Measurements from ENCODE around the gene FRA10AC1. TPM values are rescaled to one million over a fixed set of nuclear protein-coding genes. Genes with fewer than 3 reads are reported as not detected.

FRA10AC1 gene
- total RNA-seq, result 30.9 TPM

DNA sequence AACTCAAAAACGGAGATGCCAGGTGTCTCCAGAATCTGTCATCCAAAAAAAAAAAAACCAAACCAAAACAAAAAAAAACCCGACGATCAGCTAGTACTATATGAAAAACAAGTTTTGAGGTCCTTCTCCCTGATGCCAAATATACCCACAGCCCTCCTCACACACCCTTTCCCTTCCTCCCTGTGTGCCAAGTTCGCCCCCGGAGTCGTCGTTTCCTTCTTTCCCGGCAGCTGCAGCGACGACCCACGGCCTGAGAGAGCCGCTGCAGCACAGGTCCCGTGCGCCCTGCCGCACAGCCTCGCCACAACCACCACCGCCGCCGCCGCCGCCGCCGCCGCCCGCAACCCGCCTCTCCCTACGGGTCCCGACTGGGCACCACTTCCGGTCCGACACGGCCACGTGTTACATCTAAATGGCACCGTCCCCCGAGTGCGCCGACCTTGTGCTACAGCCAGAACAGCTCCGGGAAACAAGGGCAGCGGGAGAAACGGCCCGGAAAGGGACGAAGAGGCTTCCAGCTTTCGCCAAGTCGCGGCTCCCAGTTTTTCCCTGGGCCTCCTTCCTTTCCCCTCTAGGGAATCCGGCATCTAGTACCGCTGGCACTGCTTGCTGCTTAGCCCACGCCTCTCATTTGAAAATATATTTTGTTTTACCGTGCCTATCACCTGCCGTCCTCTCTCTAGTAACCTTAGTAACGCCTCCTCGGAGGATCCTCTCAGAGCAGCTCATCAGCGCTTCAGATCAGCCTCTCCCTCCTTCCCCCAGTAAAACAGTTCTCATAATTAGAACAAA is at the start of gene FRA10AC1:
Gene FRA10AC1, minus strand, starts transcription at position 383 of the 792 bp plus-strand sequence. CDS start 2,486 bp downstream, outside the sequence.
- DNase-seq, result peak; percentile 98

DNA sequence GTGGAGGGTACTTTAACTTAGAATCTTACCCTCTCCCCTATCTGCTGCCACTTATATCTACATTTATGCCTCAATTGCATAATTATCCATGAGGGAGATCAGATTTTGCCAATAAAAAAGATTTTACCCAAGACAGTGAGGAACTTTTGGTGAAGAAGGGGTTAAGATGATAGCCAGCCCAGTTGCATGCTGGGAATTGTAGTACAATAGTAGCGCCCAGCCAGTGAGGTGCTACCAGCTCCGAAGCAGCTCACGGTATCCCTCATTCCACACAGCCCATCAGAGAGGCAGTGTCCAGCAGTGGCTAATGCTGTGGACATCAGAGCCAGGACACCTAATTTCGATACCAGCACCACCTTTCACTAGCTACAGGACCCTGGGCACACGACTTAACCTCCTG is 49.4 kb upstream of the FRA10AC1 start:
- no peak for DNase-seq

- no peak for DNase-seq
These were observed 48.7 kb upstream of the FRA10AC1 start for GRCh38 chr10:93751124-93751523.

DNA sequence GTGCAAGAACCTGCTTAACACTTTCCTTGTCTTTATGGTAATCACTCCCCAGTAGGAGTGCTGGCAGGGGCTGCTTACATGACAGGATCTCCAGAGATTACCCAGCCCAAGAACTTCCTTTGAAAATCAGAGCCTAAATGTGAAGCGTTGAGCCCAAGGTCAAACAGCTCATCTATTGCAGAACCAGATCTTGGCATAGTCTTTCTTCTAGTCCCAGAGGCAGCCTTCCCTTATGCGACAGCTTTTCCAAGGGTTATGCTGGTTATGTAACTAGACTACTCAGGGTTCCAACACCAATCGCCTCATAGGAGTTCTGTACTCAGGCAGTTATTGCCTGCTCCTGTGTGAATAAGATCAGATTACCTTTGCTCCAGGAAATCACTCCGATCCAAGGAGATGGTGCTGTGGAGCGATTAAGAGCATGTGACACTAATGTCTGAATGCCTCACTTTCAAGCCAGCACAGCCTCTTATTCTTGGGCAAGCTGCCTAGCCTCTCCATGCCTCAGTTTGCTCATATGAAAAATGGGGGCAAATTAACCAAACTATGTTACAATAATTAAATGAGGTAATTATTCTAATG is 46.9 kb upstream of the FRA10AC1 start:
- no peak for DNase-seq

GRCh38 chr10:93746844-93747284 is 44.5 kb upstream of the FRA10AC1 start:
- DNase-seq, result peak; percentile 32

GRCh38 chr10:93745408-93746065 is 43.1 kb upstream of the FRA10AC1 start:
- DNase-seq, result no peak

DNA sequence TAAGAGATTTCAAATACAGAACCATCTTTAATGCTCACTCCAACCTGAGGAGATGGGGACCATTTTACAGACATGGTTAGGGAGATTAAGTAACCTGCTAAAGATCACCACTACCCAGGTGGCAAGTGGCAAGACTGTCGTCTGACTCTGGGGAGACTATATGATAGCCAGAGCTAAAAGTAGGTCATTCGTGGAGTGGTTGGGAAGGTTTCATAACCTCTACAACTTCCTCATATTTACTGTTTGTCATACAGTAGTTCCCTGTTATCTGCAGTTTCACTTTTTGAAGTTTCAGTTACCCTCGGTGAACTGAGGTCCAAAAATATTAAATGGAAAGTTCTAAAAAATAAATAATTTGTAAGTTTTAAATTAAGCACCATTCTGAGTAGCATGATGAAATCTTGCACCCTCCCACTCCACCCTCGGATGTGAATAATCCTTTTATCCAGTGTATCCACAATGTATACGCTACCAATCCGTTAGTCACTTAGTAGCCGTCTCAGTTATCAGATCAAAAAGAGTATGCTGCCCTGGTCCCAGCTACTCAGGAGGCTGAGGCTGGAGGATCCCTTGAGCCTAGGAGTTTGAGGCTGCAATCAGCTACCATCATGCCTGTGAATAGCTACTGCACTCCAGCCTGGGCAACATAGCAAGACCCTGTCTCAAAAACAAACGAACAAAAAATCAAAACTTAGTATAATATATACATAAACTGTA is 40.4 kb upstream of the FRA10AC1 start:
- DNase-seq, result no peak

DNA sequence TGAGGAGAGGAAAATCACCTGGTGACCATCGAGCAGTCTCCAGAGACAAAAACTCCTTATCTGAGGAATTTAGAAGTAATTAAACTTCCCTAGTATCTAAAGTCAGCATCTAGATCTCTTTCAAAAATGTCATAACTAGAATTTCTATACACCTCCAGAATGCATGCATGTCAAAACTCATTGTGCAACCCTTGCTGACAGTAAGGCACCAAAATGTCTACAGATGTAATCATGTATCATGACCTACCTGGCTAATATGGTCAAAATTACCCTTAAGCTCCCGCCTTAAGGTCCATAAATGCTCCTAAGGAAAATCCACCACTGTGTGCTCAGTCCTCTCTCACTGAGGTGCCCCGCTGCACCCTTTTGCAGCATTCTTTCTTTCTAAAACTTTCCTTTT is 39.0 kb upstream of the FRA10AC1 start:
- DNase-seq, result no peak

DNA sequence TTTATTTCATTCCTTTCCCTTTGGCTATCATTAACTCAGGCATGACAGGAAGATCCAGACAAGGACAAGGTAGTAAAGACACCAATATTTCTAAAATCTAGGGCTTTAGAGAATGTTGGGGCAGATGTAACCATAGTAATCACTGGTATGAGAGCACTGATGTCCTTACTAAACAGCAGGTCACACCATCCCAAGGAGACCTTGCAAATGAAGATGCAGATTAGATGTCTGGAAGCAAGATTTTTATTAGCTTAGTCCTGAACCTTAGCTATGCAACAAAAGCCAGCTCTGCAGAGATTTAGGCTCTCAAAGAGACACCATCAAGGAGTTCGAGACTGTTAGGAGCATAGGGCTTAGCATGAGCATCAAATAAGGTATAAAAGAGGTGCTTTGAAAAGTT is 23.6 kb upstream of the FRA10AC1 start:
- DNase-seq, result no peak

- no peak for DNase-seq
These were observed 20.8 kb upstream of the FRA10AC1 start for GRCh38 chr10:93723153-93723552.

GRCh38 chr10:93722550-93722949 is 20.2 kb upstream of the FRA10AC1 start:
- no peak for DNase-seq

DNA sequence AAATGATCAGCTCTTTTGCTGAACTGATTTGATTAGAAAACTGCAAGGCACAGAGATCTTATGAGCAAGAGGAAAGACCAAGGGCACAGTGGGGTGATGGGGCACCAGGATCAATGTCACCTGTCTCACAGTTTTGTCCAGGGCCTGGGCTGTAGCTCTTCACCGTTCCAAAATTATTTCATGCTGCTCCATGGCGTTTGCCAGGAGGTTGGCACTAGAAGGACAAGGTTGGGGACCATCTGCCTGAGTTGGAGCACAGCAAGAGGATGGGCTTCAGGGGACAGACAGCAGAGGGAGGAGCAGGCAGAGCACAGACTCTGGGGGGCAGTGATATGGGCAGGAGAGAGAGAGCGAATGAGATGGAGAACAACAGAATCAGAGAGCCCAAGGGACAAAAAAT is 17.5 kb upstream of the FRA10AC1 start:
- DNase-seq, result no peak

DNA sequence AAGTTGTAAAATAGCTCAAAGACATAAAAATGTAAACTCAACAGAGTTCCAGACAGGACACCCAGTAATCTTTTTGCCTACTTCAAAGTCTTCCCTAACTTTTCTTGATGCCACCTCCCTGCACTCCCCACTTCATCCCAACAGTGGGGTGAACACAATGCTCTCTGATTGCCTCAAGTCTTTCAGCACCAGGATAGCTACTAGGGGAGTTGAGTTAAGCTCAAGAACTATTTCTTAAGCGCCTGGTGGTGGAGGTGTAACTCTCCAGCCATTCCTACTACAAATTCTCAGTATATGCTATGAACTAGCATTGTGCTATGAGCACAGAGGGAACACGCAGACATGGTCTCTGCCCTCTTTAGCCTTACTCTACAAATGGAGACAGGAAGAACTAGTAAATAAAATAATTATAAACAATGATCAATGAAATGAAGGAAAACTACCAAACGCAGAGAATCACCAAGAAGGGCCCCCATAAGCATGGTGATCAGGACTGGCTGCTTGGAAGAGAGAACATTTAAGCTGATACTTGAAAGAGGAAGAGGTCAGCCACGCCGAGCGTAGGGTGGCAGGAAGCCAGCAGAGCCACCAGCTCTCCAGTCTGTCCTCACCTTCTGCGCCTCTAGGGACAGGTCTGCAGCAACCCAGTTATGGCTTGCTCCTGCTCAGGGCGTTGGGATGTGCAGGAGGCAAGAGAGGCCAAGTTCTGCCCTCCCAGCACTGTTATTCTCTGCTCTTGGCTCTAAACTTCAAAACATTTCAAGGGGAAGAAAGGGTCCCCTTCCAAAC is 16.7 kb upstream of the FRA10AC1 start:
- no peak for DNase-seq

DNA sequence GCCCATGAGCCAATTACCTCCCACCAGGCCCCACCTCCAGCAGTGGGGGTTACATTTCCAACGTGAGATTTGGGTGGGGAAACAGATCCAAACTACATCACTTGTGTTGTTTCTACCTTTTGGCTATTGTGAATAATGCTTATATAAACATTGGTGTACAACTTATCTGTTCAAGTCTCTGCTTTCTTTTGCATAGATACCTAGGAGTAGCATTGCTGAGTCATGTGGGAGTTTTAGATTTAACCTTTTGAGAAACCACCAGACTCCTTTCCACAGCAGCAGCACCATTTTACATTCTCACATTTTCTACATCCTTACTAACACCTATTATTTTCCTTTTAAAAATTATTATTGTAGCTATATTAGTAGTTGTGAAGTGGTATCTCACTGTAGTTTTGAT is 14.4 kb upstream of the FRA10AC1 start:
- no peak for DNase-seq

DNA sequence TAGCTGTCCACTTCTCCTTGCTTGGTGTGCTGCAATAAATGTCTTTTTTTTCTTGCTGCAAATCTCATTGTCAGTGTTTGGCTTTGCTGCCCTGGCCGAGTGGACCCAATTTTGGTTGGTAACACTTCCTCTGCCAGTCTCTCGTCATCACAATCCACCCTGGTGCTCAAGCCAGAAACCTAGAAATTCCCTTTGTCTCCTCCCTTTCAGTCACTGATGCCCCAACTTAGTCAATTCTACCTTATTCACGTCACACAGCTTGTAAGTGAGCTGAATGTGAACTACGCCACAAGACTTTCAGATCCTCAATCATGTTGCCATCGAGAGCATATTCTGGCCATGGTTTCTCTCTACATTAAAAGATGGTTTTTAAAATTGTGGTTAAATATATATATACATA is 13.0 kb upstream of the FRA10AC1 start:
- no peak for DNase-seq

- no peak for DNase-seq
These were observed 10.2 kb upstream of the FRA10AC1 start for GRCh38 chr10:93712593-93712992.

DNA sequence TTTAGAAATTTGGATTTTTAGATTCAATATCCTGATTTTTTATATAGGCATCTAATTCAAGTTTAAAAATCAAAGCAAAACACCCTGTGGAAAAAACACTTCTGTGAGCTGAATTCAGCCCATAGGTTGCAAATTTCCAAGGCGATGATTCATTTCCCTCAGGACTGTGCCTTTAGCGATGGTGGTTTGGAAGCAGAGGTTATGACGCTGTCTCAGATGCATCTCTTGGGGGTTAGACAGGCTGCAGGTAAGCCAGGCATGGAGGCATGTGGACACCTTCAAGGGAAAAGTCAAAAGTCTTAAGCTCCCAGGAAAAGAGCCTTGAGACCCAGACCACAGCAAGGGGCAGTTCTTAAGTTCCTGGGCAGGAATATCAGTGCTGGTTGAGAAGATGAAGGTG is 9.5 kb upstream of the FRA10AC1 start:
- no peak for DNase-seq

- no peak for DNase-seq
These were observed 8.0 kb upstream of the FRA10AC1 start for GRCh38 chr10:93710333-93710909.

DNA sequence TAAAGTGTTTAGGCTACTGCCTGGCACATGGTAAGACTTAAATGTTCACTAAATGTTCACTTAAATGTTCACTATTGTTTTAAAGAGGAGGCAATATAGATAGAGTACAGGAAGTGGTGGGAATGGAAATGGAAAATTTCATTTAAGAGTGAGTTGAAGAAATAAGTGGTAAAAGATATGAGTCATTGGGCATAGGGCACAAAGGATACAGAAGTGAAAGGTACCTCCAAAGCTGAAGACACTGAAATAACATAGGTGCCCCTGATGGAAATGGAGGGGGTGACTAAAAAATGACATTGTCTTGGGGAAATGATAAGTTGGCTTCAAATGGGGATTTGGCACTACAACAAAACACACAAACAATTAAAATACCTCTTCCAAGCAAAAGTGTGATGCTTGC is 5.2 kb upstream of the FRA10AC1 start:
- DNase-seq, result no peak

DNA sequence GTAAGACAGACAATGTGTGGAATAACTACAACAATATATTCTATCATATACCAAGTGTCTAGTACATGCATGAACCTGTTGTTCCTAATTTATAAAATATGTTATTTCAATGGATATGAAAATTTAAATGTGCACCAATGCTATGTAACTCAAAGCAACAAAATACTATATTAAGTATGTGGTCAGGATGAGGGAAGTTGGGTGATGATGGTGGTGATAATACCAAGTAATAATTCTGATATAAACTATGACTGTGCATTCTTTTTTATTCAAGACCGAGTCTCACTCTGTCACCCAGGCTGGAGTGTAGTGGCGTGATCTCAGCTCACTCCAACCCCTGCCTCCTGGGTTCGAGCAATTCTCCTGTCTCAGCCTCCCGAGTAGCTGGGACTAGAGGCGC is 2.1 kb upstream of the FRA10AC1 start:
- no peak for DNase-seq

DNA sequence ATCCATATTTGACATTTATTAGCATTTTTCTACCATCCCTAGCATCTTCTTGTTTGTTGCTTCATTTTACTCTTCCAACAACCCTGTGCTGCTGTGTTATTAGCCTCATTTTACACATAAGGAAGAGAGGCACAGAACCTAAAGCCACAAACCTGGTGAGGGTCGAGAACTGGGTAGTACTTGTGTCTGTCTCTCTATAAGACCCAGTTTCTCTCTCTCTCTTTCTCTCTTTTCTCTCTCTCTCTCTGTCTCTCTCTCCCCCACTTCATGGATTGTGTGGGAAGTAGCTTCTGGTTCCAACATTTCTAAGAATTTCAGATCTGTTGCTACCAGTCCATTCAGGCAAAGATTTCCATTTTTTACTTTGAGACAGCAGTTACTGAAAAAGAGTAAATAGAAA is 1.4 kb upstream of the FRA10AC1 start:
- DNase-seq, result no peak

- peak; percentile 19 for DNase-seq
These were observed 674 bp upstream of the FRA10AC1 start for GRCh38 chr10:93703066-93703465.

All from skin of body (tissue), 2 donors.